ENCODE data around the gene MS4A14.

DNA sequence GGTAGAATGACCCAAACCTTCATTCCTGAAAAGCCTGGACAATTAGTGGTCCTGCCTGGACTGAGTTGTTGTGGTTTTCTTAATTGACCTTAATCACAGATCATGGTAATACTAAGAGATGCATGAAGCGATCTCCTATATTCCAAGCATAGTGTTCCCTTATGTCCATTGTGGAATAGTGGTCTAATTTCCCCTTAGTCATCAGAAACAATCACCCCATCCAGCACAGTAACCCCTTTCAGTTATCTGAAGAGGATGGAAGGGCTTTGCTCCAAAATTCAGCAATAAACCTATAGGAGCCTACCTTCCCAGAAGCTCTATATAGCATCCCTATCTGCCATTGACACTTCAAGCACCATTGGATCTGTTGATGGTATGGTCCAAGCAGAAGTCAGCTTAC, 26.4 kb downstream of the MS4A14 start:
- TF ChIP-seq CTCF (IDR thresholded peaks at IDR 0.05), result no peak
- TF ChIP-seq, protein P1, sequence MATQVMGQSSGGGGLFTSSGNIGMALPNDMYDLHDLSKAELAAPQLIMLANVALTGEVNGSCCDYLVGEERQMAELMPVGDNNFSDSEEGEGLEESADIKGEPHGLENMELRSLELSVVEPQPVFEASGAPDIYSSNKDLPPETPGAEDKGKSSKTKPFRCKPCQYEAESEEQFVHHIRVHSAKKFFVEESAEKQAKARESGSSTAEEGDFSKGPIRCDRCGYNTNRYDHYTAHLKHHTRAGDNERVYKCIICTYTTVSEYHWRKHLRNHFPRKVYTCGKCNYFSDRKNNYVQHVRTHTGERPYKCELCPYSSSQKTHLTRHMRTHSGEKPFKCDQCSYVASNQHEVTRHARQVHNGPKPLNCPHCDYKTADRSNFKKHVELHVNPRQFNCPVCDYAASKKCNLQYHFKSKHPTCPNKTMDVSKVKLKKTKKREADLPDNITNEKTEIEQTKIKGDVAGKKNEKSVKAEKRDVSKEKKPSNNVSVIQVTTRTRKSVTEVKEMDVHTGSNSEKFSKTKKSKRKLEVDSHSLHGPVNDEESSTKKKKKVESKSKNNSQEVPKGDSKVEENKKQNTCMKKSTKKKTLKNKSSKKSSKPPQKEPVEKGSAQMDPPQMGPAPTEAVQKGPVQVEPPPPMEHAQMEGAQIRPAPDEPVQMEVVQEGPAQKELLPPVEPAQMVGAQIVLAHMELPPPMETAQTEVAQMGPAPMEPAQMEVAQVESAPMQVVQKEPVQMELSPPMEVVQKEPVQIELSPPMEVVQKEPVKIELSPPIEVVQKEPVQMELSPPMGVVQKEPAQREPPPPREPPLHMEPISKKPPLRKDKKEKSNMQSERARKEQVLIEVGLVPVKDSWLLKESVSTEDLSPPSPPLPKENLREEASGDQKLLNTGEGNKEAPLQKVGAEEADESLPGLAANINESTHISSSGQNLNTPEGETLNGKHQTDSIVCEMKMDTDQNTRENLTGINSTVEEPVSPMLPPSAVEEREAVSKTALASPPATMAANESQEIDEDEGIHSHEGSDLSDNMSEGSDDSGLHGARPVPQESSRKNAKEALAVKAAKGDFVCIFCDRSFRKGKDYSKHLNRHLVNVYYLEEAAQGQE (IDR thresholded peaks at IDR 0.05; ENCODE audit: insufficient read depth in 1 of 2, low read depth in 2 of 2, low read length in 1 of 2), result no peak
- TF ChIP-seq POLR2AphosphoS5 (IDR thresholded peaks at IDR 0.05; ENCODE audit: low read depth, low read length), result no peak
- TF ChIP-seq TCF7L2 (IDR thresholded peaks at IDR 0.05; ENCODE audit: low read depth, low read length), result no peak
- no peak for TF ChIP-seq SIN3A (IDR thresholded peaks at IDR 0.05; ENCODE audit: borderline replicate concordance, insufficient read depth, low read depth, low read length)
